Measurements from ENCODE around the gene TSPEAR. TPM values are rescaled to one million over a fixed set of nuclear protein-coding genes. Genes with fewer than 3 reads are reported as not detected.
A peak's percentile ranks its signal among the peaks of the same experiment; 100 is the strongest.

The TSPEAR gene
- total RNA-seq, 2 experiments from 2014 or later, result not detected

- no peak for DNase-seq
- no peak overlapping the region for H3K4me3 ChIP-seq (ENCODE audit: low read length)
- TF ChIP-seq CTCF (IDR thresholded peaks at IDR 0.05), result no peak
- intact Hi-C loops (cut with DNase I, micrococcal nuclease), result loop anchor here in 1 of 2 experiments (5.0 kb wide), 1 partner anchor 107 kb away; no protein-coding TSS in a partner anchor
- H3K9me3 ChIP-seq (ENCODE audit: control insufficient read depth in 1 of 2, insufficient read depth in 1 of 2, low read length in 2 of 2), result peaks cover 0 to 17% of the 10 kb centered on the region in 2 experiments
- no peak for ATAC-seq (ENCODE audit: poor library complexity)
- no peaks in the 10 kb centered on the region for H3K36me3 Mint-ChIP-seq (ENCODE audit: low read depth)
- no peak overlapping the region for H3K27ac Mint-ChIP-seq
- H3K27me3 ChIP-seq (ENCODE audit: control insufficient read depth in 1 of 2, insufficient read depth in 2 of 2, low read length in 2 of 2), result peaks cover 17 to 33% of the 10 kb centered on the region in 2 experiments
- peaks cover 58% of the 10 kb centered on the region for H3K27me3 Mint-ChIP-seq
- no peak overlapping the region for H3K27ac ChIP-seq (ENCODE audit: low read depth in 1 of 2, low read length in 2 of 2)
- H3K4me1 ChIP-seq (ENCODE audit: insufficient read depth, low read length), result peaks cover 17% of the 10 kb centered on the region
- no peaks in the 10 kb centered on the region for H3K9me3 Mint-ChIP-seq
- POLR2A ChIA-PET, result no interaction called here
- H3K4me3 Mint-ChIP-seq, result peak overlapping the region; percentile 38
- H3K36me3 ChIP-seq (ENCODE audit: insufficient read depth, low read length), result no peaks in the 10 kb centered on the region
- peaks cover 10% of the 10 kb centered on the region for H3K4me1 Mint-ChIP-seq (ENCODE audit: low read depth)
- CTCF ChIA-PET, result no interaction called here
Observed at GRCh38 chr21:44724196-44724595, 12.8 kb upstream of the TSPEAR start.

GRCh38 chr21:44723177-44724131 is 12.1 kb upstream of the TSPEAR start:
- CTCF ChIA-PET, result no interaction called here

More at GRCh38 chr21:44723177-44724131, 12.1 kb upstream of the TSPEAR start:
- peak overlapping the region; percentile 59 for H3K4me3 Mint-ChIP-seq
- ATAC-seq (ENCODE audit: poor library complexity) (peak; percentile 51), DNase-seq (peak in 5 of 14 experiments; percentile 8 to 48 (median 26))
- Histone ChIP-seq H3K27me3 (ENCODE audit: control insufficient read depth in 1 of 2, insufficient read depth in 2 of 2, low read length in 2 of 2) (peaks cover 17 to 39% of the 10 kb centered on the region in 2 experiments), H3K4me1 (ENCODE audit: insufficient read depth, low read length) (peaks cover 17% of the 10 kb centered on the region), H3K36me3 (ENCODE audit: insufficient read depth, low read length) (no peaks in the 10 kb centered on the region), H3K4me3 (ENCODE audit: low read length) (peak overlapping the region; percentile 42), H3K27ac (ENCODE audit: low read depth in 1 of 2, low read length in 2 of 2) (no peak overlapping the region), H3K9me3 (ENCODE audit: control insufficient read depth in 1 of 2, insufficient read depth in 1 of 2, low read length in 2 of 2) (peaks cover 0 to 17% of the 10 kb centered on the region in 2 experiments)
- POLR2A ChIA-PET, result interaction anchor here (0.8 to 1.4 kb wide), 3 partner anchors 19 to 384 kb away, joined by 3 to 9 read pairs (median 4); partner anchors contain the start of genes CFAP410 and KRTAP12-3
- TF ChIP-seq CTCF (IDR thresholded peaks at IDR 0.05), result no peak
- no peaks in the 10 kb centered on the region for H3K36me3 Mint-ChIP-seq (ENCODE audit: low read depth)
- H3K9me3 Mint-ChIP-seq, result no peaks in the 10 kb centered on the region
- intact Hi-C loops (cut with DNase I, micrococcal nuclease), result loop anchor here in 1 of 2 experiments (5.0 kb wide), 1 partner anchor 106 kb away; no protein-coding TSS in a partner anchor
- H3K27me3 Mint-ChIP-seq, result peaks cover 60% of the 10 kb centered on the region
- no peak overlapping the region for H3K27ac Mint-ChIP-seq
- H3K4me1 Mint-ChIP-seq (ENCODE audit: low read depth), result peaks cover 10% of the 10 kb centered on the region
